DMS53 (cell line): ENCODE measurements around the gene INTS11.
A peak's percentile ranks its signal among the peaks of the same experiment; 100 is the strongest.

Experiments used
- DNase-seq: peaks from one replicate; lab custom pipeline; 2025; lab: John Stamatoyannopoulos, UW

Gene INTS11

DNA sequence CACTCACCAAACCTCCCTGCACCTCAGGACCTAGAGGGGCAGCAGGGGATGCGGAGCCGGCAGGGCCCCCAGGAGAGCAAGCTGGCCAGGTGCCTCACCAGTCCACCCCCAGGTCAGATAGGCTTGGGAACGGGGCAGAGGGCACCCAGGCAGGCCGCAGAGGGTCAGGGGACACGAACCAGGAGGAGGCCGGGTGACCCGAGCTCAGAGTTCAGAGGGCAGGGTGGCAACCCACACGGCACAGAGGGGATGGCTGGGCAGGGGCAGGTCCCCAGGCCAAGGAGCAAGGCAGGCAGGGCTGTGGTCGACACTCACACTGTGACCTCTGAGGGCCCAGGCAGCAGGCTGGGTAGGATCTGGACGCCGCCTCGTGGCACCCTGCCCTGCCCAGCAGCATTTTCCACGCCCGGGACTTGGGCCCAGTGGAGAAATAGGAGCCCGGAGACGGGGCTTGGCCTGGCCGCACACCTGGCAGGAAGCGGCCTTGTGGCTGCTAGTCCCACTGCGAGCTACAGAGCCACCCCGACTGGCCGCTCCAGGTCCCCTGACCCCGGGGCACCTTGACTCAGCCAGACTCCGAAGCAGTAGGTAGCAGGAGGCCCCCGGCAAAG lies 19.5 kb upstream of the INTS11 start:
- DNase-seq, result no peak

DNA sequence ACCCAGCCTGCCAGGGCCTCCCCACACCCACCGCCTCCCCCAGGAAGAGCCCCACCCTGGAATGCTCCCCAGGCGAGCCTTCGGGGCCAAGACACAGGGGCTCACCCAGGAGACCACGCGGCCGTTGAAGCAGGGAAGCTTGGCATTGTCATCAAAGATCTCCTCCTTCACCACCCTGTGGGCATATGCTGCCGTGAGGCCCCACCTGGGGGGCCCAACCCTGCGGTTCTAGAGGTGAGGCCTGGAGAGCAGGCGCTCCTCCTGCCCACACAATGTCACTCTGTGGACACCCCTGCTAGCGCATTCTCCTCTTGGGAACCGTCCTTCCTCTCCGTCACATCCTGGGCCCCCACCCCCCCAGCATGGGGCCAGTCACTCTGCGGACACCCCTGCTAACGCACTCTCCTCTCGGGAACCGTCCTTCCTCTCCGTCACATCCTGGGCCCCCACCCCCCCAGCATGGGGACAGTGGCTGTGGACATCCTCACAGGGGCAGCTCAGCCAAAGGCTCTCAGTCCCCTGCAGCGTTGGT lies 18.2 kb upstream of the INTS11 start:
- DNase-seq, result no peak

DNA sequence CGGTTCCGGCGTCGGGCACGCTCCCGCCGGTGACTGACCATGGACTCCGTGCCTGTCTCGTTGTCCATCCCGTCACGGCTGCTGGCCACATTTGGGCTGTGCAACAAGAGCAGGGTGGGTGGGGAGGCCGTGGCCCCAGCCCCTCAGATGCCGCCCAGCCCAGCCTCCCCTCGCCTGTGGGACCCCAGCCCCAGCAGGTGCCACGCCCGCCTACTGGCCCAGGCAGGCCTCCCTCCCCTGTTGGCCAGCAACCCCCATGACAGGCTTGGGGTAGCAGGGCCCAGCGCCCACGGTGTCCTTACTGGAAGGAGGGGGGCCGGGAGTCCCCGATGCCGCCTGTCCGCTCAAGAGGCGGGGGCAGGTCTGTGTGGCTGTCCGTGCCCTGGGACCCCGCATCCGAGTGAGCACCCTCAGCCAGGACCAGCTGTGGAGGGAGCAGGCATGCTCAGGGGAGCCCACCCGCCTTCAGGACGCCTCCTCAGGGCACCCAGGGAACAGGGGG lies 17.7 kb upstream of the INTS11 start:
- DNase-seq, result no peak

DNA sequence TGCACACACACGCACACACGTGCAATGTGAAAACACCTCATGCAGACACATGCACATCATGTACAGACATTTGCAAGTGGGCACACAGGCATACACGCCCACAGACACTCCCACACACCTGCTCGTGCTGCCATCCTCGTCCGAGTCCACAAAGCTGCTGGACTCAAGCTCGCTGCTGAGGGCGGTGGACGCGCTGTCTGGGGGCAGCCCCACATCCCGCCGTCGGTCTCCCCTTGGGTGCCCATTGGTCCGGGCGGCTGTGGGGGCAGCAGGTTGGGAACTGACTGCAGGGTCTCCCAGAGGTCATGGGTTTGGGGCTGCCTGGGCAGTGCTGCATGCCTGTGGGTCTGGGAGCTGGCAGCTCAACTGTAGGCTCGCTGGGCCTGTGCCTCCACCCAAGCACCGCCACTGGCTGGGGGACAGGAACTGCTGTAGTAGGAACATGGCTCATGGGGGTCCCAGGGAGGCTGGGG lies 17.1 kb upstream of the INTS11 start:
- DNase-seq, result no peak

DNA sequence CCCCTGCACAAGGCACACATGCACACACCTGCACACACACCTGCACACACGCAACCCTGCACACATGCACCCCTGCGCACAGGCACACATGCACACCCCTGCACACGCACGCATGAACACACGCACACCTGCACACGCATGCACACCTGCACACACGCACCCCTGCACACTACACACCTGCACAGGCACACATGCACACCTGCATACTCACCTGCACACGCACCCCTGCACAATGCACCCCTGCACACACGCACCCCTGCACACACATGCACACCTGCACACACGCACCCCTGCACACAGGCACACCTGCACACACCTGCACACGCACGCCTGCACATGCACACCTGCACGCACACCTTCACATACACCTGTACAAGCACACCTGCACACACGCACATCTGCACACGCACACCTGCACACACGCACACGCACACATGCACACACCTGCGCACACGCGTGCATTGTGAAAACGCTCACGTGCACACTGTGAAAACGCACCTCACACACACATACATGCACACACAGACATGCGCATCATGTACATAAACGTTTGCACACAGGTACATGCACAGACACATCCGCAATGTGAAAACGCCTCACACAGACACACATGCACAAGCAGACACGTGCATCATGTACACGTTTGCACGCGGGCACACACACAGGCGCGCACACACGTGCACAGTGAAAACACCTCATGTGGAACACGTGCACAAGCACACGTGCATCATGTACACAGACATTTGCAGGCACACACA lies 16.5 kb upstream of the INTS11 start:
- no peak for DNase-seq

DNA sequence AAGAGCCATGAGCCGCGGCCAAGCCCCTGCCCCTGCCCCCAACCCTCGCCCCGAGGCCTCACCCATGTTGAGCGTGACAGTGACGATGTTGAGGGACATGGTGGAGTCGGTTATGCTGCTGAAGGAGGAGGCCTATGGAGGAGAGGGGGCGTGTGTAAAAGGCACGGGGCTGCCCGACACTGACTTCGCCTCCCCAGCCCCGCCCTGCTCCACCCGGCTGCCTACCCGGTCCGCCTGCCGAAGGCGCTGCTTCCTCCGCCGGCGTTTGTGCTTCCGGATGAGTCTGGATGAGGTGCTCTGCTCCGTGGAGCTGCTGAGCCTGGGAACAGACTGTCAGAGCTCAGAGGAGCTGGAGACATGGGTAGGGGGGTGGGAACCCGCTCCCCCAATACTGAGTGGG lies 15.7 kb upstream of the INTS11 start:
- no peak for DNase-seq

DNA sequence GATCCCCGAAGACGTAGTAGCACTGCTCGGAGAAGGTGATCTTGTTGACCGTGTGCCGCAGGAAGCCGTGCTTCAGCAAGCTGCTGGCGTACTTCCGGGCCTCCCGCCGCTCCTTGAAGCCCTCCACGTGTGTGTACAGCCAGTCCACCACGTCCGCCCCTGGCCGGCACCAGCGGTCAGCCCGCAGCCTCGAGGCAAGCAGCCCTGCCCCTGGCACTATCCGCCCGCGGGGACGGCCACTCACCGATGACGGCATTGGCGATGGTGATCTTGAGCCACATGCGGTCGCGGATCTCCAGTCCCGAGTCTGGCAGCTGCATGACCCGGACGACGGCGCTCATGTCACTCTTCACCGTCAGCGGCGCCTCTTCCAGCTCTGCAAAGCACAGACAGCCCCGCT lies 13.8 kb upstream of the INTS11 start:
- DNase-seq, result no peak

DNA sequence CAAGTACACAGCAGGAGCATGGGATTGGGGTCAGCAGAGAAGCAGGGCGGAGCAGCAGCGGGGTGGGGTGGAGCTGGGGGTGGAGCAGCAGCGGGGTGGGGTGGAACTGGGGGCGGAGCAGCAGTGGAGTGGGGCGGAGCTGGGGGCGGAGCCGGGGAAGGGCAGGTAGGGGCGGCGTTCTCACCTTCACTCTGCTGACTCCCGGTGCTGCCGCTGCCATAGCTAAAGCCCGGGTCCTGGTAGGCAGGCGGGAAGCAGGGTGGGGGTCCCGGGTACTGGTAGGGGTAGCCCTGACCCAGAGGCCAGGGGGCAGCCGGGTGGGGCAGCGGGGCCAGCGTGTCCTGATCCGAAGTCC lies 13.3 kb upstream of the INTS11 start:
- peak; percentile 41 for DNase-seq

DNA sequence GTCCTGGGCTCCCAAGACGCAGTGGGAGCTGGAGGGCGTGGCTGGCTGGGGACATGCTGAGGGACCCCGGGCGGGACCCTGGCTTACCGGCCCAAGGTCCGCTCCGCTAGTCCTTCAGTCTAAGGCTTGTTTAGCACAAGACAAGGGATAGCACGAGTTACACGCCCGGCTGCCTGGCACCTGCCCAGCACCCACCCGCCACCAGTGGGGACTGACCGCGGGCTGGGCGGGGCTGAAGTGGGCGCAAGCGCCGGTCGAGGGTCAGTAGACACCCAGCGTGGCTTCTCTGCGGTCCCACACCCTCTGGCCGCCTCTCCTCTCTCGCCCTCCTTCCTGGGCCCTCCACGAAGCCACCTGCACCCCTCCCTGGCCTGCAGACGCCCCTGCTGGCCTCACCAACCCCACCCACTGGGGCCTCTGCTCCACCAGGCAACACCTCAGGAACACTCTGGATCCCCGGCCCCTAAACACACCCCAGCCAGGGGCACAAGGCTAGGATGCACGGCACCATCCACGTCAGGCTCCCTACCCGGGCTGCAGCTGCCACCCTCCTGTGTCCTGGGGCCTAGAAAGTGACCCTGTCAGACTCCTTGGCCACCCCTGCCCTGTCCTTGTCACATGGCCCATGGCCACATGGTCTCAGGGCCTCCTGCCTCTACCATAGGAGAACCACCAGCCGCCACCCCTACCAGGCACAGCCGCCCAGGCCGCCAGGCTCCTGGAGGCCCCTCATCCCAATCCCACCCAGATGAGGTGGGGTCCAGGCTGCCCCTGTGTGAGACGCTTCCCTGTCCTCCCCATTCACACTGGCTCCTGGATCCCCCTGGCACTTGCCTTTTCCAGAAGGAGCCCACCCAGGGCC lies 12.7 kb upstream of the INTS11 start:
- no peak for DNase-seq

DNA sequence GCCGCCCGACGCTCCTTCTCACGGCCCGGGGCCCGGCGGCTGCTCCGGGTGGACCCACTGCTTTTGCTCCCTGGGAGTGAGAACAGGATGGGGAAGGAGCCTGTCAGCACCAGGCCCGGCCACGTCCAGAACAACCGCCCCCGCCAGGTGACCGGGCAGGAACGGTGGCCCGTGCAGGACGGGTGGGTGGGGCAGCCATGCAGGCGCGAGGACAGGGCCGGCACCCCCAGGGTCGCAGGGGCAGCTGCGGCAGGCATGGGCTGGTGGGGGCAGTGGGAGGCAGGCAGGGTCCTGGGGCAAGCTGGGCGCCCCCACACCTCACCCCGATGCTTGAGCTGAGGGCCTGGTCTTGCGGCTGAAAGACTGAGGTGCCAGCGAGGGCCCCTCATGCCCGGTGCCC lies 12.0 kb upstream of the INTS11 start:
- no peak for DNase-seq

DNA sequence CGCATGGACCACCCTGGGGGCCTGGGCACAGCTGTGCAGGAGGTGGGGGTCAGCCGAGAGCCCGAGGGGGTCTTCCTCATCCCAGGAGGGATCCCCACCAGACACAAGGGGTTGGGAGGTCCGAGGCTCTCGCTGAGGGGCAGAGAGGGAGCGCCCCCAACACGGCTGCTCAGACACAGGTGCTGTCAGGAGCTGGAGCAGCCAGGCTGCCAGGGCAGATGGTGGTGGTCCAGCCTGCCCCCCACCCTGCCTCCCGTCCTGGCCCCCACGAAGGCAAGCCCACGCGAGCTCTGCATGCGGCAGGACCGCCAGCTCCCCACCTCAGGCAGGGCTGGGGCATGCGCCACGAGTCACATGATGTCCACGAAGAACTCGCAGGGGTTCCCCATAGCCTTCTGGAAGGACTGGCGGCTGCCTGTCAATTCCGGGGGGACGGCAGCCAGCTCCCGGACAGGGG lies 11.4 kb upstream of the INTS11 start:
- no peak for DNase-seq

DNA sequence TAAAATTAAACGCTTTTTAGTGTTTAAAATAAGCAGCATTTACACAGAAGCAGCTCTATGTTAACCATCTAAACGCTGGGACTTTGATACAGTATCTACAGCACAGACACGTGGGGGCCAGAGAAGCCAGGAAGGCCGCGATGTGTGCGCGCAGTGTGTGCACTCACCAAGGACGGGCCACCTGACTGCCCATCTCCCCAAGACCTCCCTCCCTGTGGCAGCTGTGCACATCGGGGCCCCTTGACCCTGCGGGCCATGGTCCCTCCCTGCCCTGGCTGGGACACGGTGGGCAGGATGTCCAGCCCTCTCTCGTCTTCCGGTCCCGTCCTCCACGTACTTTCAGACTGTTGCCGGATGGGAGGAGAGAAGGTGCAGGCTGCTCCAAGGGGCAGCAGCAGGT lies 10.8 kb upstream of the INTS11 start:
- DNase-seq, result no peak

DNA sequence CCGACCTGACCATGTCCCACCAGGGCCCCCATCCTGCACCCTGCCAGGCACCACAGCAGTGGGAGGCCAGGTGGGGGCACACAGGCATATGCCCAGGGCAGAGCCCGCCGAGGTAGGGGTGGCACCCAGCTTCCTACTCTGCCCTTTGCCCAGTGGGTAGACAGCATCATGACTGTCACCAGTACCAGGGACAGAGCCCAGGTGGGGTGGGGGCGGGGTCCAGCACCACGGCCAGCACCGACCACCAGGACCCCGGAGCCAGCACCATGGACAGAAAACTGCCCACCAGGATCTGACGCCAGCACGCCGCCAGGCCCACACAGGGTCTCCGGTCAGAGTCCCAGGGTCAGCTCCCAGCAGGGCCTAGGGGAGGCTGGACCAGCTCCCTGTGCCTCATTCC lies 10.4 kb upstream of the INTS11 start:
- DNase-seq, result no peak

DNA sequence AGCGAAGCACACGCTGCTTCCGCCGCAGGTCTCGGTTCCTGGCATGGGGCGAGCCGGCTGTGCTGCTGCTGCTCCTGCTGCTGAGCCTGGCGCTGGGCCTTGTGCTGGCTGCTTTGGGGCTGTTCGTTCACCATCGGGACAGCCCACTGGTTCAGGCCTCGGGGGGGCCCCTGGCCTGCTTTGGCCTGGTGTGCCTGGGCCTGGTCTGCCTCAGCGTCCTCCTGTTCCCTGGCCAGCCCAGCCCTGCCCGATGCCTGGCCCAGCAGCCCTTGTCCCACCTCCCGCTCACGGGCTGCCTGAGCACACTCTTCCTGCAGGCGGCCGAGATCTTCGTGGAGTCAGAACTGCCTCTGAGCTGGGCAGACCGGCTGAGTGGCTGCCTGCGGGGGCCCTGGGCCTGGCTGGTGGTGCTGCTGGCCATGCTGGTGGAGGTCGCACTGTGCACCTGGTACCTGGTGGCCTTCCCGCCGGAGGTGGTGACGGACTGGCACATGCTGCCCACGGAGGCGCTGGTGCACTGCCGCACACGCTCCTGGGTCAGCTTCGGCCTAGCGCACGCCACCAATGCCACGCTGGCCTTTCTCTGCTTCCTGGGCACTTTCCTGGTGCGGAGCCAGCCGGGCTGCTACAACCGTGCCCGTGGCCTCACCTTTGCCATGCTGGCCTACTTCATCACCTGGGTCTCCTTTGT lies 9.2 kb upstream of the INTS11 start:
- peak; percentile 33 for DNase-seq

DNA sequence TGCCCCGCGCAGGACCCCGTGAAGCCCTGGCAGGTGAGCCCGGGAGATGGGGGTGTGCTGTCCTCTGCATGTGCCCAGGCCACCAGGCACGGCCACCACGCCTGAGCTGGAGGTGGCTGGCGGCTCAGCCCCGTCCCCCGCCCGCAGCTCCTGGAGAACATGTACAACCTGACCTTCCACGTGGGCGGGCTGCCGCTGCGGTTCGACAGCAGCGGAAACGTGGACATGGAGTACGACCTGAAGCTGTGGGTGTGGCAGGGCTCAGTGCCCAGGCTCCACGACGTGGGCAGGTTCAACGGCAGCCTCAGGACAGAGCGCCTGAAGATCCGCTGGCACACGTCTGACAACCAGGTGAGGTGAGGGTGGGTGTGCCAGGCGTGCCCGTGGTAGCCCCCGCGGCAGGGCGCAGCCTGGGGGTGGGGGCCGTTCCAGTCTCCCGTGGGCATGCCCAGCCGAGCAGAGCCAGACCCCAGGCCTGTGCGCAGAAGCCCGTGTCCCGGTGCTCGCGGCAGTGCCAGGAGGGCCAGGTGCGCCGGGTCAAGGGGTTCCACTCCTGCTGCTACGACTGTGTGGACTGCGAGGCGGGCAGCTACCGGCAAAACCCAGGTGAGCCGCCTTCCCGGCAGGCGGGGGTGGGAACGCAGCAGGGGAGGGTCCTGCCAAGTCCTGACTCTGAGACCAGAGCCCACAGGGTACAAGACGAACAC lies 8.5 kb upstream of the INTS11 start:
- peak; percentile 79 for DNase-seq

DNA sequence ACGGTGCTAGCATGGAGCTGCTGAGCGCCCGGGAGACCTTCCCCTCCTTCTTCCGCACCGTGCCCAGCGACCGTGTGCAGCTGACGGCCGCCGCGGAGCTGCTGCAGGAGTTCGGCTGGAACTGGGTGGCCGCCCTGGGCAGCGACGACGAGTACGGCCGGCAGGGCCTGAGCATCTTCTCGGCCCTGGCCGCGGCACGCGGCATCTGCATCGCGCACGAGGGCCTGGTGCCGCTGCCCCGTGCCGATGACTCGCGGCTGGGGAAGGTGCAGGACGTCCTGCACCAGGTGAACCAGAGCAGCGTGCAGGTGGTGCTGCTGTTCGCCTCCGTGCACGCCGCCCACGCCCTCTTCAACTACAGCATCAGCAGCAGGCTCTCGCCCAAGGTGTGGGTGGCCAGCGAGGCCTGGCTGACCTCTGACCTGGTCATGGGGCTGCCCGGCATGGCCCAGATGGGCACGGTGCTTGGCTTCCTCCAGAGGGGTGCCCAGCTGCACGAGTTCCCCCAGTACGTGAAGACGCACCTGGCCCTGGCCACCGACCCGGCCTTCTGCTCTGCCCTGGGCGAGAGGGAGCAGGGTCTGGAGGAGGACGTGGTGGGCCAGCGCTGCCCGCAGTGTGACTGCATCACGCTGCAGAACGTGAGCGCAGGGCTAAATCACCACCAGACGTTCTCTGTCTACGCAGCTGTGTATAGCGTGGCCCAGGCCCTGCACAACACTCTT lies 7.7 kb upstream of the INTS11 start:
- peak; percentile 88 for DNase-seq

DNA sequence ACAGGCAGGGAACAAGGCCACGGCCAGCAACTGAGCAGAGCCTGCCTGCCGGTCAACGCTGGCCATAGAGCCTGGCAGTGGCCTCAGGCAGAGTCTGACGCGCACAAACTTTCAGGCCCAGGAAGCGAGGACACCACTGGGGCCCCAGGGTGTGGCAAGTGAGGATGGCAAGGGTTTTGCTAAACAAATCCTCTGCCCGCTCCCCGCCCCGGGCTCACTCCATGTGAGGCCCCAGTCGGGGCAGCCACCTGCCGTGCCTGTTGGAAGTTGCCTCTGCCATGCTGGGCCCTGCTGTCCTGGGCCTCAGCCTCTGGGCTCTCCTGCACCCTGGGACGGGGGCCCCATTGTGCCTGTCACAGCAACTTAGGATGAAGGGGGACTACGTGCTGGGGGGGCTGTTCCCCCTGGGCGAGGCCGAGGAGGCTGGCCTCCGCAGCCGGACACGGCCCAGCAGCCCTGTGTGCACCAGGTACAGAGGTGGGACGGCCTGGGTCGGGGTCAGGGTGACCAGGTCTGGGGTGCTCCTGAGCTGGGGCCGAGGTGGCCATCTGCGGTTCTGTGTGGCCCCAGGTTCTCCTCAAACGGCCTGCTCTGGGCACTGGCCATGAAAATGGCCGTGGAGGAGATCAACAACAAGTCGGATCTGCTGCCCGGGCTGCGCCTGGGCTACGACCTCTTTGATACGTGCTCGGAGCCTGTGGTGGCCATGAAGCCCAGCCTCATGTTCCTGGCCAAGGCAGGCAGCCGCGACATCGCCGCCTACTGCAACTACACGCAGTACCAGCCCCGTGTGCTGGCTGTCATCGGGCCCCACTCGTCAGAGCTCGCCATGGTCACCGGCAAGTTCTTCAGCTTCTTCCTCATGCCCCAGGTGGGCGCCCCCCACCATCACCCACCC lies 6.9 kb upstream of the INTS11 start, which contains the start of gene TAS1R3:
TSS of gene TAS1R3 (plus strand) at position 213 of the 898 bp plus-strand sequence. CDS start at position 279, 66 bp downstream.
- peak; percentile 85 for DNase-seq

DNA sequence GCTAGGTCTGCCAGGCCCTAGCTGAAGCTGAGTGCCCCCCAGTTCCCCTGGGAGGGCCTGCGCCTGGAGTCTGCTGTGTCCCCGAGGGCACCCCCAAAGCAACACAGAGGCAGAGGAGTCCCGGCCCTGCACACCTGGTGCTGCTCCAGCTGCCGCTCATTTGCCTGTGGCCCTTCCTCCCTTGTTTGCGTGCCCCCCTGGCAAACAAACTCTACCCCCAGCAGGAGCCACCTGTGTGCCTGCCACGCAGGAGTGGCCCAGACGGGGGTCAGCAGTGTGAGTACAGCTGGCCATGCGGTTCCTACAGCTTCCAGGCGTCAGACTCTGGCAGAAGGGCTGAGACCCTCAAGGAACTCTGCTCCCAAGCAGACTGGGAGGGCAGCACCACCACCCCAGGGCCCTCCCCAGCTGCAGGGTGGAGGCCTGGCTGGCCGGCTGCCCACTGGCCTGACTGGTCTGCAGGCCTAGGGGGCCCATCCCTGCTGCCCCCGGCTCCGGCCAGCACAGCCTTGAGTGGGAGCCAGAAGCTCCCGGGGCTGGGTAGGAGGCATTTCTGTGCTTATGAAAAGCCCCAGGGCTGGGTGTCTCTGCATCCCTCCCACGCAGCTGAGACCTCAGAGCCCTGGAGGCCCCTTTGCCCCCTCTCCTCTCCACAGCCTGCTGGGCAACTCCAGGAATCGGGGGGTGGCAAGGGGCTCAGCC lies 6.1 kb upstream of the INTS11 start:
- DNase-seq, result peak; percentile 43
